Measurements from ENCODE around the gene AKT1. TPM values are rescaled to one million over a fixed set of nuclear protein-coding genes. Genes with fewer than 3 reads are reported as not detected.
"Not testable (repeated sequence)": the region's sequence is repeated elsewhere in the genome, so short reads cannot be mapped to it uniquely, and the experiment has no call there.

AKT1 gene
- total RNA-seq, 4 donors from 2014 or later = 134 to 283 (median 143) TPM

DNA sequence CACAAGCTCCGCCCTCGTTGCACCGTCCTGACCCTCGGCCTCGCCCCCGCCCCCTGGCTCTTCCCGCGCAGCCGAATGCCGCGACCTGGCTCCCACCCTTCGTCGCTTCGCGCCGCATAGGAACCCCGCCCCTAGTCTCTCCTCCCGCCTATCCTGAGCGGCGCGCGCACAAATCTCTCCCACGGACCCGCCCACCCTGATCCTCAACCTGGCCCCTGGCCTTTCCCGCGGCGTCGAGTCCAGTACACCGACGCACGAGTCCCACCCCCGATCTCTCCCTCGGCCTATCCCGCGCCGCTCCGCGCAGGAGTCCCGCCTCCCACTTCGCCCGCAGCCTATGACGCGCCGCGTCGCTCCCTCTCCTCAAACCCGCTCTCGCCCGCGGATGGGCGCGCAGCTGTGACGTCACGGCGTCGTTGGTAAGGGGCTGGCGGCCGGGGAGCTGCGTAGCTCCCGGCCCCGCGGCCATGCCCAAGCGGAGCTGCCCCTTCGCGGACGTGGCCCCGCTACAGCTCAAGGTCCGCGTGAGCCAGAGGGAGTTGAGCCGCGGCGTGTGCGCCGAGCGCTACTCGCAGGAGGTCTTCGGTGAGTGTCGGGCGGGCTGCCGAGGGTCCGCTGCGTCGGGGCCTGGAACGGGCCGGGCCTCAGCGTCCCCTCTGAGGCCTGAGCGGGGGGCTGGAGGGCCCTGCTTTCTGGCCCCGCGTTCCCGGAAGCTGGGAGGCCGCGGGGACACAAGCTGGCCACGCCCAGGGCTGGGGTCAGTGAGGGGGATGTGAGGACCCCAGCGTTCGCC lies 42.6 kb downstream of the AKT1 start, which contains the start of gene SIVA1:
Gene SIVA1 (plus strand): TSS at position 413 of the 793 bp plus-strand sequence. CDS start 55 bp downstream, at position 468.
- Histone ChIP-seq H3K36me3 (peaks cover 0 to 33% of the 10 kb centered on the region in 2 donors), H3K27me3 (no peaks in the 10 kb centered on the region), H3K27ac (peak within 1 kb of the TSS; percentile 76 to 90 (median 88)), H3K4me3 (peak within 1 kb of the TSS; percentile 83 to 86), H3K9me3 (no peaks in the 10 kb centered on the region), H3K4me1 (peaks cover 0 to 70% (median 23%) of the 10 kb centered on the region in 3 donors)
- peak; percentile 97 for ATAC-seq
- 0% methylated on average over 2 to 23 of the region's 95 CpGs for WGBS, 2 donors (ENCODE audit: low coverage in 1 of 2)
- TF ChIP-seq EP300 (IDR thresholded peaks at IDR 0.05) (no peak), POLR2A (IDR thresholded peaks at IDR 0.05) (peak; percentile 91 to 92), POLR2AphosphoS5 (IDR thresholded peaks at IDR 0.05) (peak; percentile 92)
- TF ChIP-seq, protein P1, sequence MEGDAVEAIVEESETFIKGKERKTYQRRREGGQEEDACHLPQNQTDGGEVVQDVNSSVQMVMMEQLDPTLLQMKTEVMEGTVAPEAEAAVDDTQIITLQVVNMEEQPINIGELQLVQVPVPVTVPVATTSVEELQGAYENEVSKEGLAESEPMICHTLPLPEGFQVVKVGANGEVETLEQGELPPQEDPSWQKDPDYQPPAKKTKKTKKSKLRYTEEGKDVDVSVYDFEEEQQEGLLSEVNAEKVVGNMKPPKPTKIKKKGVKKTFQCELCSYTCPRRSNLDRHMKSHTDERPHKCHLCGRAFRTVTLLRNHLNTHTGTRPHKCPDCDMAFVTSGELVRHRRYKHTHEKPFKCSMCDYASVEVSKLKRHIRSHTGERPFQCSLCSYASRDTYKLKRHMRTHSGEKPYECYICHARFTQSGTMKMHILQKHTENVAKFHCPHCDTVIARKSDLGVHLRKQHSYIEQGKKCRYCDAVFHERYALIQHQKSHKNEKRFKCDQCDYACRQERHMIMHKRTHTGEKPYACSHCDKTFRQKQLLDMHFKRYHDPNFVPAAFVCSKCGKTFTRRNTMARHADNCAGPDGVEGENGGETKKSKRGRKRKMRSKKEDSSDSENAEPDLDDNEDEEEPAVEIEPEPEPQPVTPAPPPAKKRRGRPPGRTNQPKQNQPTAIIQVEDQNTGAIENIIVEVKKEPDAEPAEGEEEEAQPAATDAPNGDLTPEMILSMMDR (IDR thresholded peaks at IDR 0.05) = no peak

DNA sequence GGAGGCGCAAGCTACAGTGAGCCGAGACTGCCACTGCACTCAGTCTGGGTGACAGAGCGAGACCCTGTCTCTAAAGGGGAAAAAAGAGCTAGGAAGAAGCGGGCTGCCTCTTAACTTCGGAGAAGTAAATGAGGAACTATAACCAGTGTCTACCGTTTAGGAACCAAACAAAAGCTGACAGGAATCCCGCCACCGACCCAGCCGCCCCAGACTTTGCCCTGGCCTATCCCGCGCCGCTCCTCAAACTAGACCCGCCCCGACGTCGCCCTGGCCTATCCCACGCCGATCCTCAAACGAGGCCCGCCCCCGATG lies 43.2 kb downstream of the AKT1 start:
- no peak for ATAC-seq
- no peaks in the 10 kb centered on the region for H3K27me3 ChIP-seq
- peaks cover 0 to 27% of the 10 kb centered on the region in 2 donors for H3K36me3 ChIP-seq
- peak overlapping the region; percentile 11 to 86 for H3K4me3 ChIP-seq
- 0% methylated on average over 12 to 13 of the region's 21 CpGs for WGBS, 2 donors (ENCODE audit: low coverage in 1 of 2)
- peaks cover 0 to 76% (median 27%) of the 10 kb centered on the region in 3 donors for H3K4me1 ChIP-seq
- no peaks in the 10 kb centered on the region for H3K9me3 ChIP-seq
- peak overlapping the region; percentile 47 to 90 (median 88) for H3K27ac ChIP-seq
- peak in 1 of 2 donors; percentile 25 for TF ChIP-seq POLR2A (IDR thresholded peaks at IDR 0.05)
- TF ChIP-seq EP300 (IDR thresholded peaks at IDR 0.05) = no peak
- TF ChIP-seq, protein P1 (IDR thresholded peaks at IDR 0.05) = no peak

DNA sequence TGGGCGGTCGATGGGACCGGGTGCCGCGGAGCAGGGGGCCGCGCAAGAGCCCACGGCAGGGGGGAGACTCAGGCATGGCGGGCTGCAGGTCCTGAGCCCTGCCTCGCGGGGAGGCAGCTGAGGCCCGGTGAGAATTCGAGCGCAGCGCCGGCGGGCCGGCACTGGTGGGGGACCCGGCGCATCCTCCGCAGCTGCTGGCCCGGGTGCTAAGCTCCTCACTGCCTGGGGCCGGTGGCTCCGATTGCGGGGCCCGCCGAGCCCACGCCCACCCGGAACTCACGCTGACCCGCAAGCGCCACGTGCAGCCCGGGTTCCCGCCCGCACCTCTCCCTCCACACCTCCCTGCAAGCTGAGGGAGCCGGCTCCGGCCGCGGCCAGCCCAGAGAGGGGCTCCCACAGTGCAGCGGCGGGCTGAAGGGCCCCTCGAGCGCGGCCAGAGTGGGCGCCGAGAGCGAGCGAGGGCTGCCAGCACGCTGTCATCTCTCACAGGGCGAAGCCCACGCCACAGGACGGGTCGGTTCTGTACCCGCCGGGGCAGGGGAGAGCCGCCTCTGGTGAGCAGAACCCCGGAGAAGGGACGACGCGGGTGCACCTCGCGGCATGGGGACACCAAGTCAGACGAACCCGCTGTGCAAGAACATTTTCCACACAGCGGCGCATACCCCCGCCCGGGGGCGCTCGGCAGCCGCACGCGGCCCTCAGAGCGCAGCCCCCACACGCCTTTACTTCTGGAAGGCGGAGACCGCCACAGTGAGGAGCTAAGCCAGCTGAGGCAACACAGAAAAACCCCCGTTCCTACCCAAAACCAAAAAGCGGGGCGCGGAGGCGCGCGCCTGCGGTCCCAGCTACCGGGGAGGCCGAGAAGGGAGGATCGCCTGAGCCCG lies 43.8 kb downstream of the AKT1 start:
- ATAC-seq = no peak
- peaks cover 0 to 22% of the 10 kb centered on the region in 2 donors for H3K36me3 ChIP-seq
- H3K27me3 ChIP-seq = no peaks in the 10 kb centered on the region
- TF ChIP-seq POLR2AphosphoS5 (IDR thresholded peaks at IDR 0.05) = no peak
- TF ChIP-seq, protein P1 (IDR thresholded peaks at IDR 0.05) = no peak
- TF ChIP-seq POLR2A (IDR thresholded peaks at IDR 0.05) = no peak
- no peak for TF ChIP-seq EP300 (IDR thresholded peaks at IDR 0.05)
- H3K9me3 ChIP-seq = no peaks in the 10 kb centered on the region
- H3K4me3 ChIP-seq = peak overlapping the region; percentile 11 to 86
- no CpG with 5 or more reads among the region's 90 CpGs for WGBS, 2 donors (ENCODE audit: low coverage in 1 of 2)
- peaks cover 0 to 82% (median 29%) of the 10 kb centered on the region in 3 donors for H3K4me1 ChIP-seq
- peak overlapping the region; percentile 47 to 90 (median 88) for H3K27ac ChIP-seq

DNA sequence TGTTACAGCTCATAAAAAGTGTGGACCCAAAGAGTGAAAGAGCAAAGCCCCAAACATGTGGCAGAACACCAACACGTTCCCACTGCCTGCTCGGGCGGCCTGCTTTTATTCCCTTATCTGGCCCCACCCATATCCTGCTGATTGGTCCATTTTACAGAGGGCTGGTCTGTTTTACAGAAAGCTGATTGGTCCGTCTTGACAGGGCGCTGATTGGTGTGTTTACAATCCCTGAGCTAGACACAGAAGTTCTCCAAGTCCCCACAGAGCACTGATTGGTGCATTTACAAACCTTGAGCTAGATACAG lies 44.8 kb downstream of the AKT1 start:
- not testable (repeated sequence) for H3K9me3 ChIP-seq, H3K27ac ChIP-seq, ATAC-seq, H3K4me3 ChIP-seq, H3K27me3 ChIP-seq
- 80 to 90% methylated on average over 1 to 5 of the region's 5 CpGs for WGBS, 2 donors (ENCODE audit: low coverage in 1 of 2)
- peaks cover 0 to 11% of the 10 kb centered on the region in 2 donors for H3K36me3 ChIP-seq
- H3K4me1 ChIP-seq = peaks cover 3 to 83% (median 38%) of the 10 kb centered on the region in 3 donors

DNA sequence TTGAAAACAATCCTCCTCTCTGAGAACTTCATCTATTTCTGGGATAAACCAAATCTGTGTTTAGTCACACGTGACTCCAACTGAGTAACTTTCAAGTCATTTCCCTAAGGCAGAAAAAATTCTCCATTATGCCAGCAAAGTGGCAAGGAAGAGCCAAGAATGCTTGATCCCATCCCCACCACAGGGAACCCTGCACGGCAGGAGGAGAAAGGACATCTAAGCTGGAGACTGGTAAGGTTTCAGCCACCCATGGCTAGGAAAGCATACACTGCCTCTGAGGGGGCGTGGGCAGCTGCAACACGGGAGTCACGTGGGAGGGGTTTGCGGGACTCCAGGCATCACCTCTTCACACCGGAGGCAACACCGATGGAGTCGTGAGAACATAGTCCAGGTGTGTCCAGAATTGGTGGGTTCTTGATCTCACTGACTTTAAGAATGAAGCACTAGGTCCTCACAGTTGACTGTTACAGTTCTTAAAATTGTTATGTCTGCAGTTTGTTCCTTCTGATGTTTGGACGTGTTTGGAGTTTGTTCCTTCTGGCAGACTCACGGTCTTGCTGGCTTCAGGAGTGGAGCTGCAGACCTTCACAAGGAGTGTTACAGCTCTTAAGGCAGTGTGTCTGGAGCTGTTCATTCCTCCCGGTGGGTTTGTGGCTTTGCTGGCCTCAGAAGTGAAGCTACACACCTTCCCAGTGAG lies 45.3 kb downstream of the AKT1 start:
- Histone ChIP-seq H3K27ac (no peak overlapping the region), H3K36me3 (peaks cover 0 to 6% of the 10 kb centered on the region in 2 donors), H3K9me3 (no peaks in the 10 kb centered on the region), H3K27me3 (no peaks in the 10 kb centered on the region), H3K4me1 (peaks cover 3 to 82% (median 36%) of the 10 kb centered on the region in 3 donors), H3K4me3 (no peak overlapping the region)
- TF ChIP-seq POLR2A (IDR thresholded peaks at IDR 0.05) = no peak
- TF ChIP-seq, protein P1 (IDR thresholded peaks at IDR 0.05) = no peak
- no peak for TF ChIP-seq EP300 (IDR thresholded peaks at IDR 0.05)
- TF ChIP-seq POLR2AphosphoS5 (IDR thresholded peaks at IDR 0.05) = no peak
- ATAC-seq = no peak
- WGBS, 2 donors (ENCODE audit: low coverage in 1 of 2) = 72 to 92% methylated on average over 2 to 3 of the region's 12 CpGs

All from gastroesophageal sphincter (tissue), 4 donors.